A172 (cell line): ENCODE measurements around the gene GPC3. TPM values are rescaled to one million over a fixed set of nuclear protein-coding genes. Genes with fewer than 3 reads are reported as not detected.

Experiments used
- DNase-seq: peaks from one replicate; pipeline ENCODE4 v3.0.0-alpha.2; 2015; ENCODE audit warnings: low spot score
- total RNA-seq: library from RNA; depleted of rRNA; stranded (reverse); fragments of >200 nt; shearing (Covaris generic); gene quantifications from 2 replicates; pipeline ENCODE4 v1.2.3, GENCODE V29; 2014

The GPC3 gene
- total RNA-seq, 1 experiment from 2014 or later: not detected

- DNase-seq: no peak
Measured at GRCh38 chrX:133968109-133968508, 17.3 kb downstream of the GPC3 start.

DNA sequence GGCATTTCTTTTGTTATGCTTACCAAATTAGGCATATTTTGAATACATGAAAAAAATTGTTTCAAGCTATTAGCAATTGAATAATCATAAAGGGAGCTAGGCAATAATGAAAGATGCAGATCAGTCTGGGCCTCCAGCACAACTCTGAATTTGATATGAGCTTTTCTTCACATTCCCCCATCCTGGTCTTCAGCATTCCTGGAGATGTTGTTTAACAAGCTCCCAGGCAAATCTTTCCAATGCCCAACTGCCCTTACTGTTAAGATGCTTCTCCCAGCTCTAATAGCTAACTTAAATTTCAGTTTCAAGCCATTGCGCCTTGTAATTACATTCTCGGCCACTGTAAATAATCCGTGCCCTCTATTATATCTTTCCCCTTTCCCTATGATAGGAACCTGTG is 19.2 kb downstream of the GPC3 start:
- no peak for DNase-seq

- no peak for DNase-seq
Measured at GRCh38 chrX:133965321-133965720, 20.1 kb downstream of the GPC3 start.

- no peak for DNase-seq
Measured at GRCh38 chrX:133961046-133961445, 24.3 kb downstream of the GPC3 start.

- DNase-seq: no peak
Measured at GRCh38 chrX:133959972-133960371, 25.4 kb downstream of the GPC3 start.

DNA sequence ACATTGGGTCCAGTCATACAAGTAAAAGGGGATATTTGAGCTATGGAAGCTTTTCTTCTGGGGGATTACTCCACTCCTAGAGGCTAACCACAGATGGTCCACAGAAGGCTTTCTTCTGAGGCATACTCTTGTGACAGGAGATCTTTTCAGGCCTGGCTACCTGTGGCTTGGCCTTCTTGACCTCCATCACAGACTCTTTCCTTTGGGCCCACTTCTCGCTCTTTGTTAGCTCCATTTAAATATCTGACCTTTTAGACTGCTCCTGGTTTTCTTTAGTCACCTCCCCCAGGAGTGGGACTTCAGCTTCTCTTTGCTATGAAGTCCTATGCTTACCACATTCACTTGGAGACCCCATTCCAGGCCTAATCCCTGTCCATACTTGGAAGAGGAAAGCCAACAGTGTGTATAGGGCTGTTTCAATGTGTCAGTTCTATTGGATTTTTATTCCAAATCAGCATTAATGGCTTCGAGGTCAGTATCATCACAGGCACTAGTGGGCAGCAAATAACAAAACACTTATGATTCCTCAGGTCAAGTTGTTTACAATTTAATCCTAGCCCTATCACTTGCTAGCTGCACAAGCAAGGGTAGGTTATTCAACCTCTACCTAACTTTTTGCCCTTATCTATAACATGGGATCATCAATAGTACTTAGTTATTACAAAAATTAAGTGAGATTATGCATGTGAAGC is 26.3 kb downstream of the GPC3 start:
- no peak for DNase-seq

DNA sequence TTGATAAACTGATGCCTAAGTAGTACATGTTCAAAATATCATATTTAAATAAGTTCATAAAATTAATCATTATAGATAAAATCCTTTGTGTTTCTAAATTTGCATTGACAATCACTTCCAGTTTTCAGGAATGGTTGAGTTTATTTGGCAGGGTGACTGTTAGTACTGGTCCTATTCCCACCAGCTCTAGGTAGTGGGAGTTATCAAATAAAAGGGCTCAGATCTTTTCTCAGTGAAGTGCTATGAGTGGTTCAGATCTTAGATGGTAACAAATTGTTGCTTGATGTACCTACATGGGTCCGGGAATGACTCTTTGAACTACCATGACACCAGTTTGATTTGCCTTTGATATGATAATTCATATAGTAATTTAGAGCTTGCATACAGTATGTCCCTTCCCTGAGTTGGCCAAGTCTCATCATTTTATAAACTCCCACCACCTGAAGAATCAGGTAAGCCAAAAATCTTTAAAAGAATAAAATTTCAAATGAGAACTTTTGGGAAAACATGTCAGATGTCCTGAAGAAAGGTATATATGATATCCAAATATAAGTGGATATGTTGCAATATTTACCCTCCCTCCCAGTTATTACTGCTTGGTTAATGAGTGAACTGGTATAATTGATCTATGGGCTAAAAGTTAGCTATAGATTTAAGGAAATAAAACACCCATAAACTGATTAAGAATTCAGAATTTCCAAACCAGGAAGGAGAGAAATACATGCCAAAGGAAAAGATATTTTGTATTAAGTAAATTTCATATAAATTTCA is 28.6 kb downstream of the GPC3 start:
- no peak for DNase-seq

DNA sequence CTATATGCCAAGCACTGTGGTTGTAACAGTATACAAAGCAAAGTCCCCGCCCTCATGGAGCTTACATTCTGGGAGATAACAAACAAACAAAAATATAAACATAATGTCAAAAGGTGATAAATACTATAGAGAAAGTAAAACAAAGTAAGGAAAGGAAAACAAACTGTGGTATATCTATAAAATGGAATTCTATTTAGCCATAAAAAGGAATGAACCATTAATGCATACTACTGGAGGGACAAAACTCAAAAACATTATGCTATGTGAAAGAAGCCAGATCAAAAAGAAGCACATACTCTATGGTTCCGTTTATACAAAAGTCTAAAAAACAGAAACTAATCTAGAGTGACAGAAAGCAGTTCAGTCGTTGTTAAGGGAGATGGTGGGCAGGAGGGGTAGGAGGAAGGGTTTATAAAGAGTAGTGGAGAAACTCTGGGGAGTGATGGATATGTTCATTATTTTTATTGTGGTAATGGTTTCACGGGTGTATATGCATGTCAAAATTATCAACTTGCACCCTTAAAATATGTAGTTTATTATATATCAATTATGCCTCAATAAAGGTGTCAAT is 31.5 kb downstream of the GPC3 start:
- no peak for DNase-seq

DNA sequence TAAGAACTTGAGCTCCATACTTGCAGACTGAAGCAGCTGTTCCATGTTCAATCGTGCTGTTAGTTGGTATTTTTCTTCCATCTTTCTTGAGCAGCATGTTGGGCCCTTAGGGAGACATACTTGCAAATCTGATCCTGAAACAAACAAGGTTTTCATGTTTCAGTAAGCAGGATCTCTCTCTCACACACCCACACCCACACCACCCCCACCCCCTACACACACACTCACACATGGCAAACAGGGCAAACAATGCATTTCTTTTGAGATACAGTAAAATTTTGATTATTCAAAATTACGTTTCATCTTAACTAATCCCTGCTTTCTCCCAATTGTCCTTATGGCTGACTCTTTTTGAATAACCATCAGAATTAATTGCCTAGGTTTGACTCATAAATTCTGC is 32.3 kb downstream of the GPC3 start:
- DNase-seq: no peak

DNA sequence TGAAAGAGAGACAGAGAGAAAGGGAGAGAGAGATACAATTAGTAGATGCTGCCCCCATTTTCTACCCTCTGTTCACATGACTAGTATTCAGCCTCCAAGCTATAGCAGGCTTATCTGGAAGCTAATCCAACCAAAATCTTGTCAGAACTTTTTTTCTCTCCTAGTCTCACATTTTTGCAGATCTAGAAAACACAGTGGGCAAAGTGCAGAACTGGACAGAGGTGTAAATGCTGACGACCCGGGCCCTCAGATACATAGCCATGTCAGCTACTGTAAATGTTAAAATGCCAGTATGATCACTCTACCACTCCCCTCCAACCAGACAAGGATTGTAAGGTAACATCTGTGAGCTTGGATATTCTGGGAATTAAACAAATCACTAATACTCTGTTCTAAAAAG is 34.3 kb downstream of the GPC3 start:
- DNase-seq: no peak

GRCh38 chrX:133950214-133950613 is 35.2 kb downstream of the GPC3 start:
- DNase-seq: no peak

GRCh38 chrX:133948895-133949294 is 36.5 kb downstream of the GPC3 start:
- no peak for DNase-seq

- DNase-seq: no peak
Measured at GRCh38 chrX:133947996-133948395, 37.4 kb downstream of the GPC3 start.

DNA sequence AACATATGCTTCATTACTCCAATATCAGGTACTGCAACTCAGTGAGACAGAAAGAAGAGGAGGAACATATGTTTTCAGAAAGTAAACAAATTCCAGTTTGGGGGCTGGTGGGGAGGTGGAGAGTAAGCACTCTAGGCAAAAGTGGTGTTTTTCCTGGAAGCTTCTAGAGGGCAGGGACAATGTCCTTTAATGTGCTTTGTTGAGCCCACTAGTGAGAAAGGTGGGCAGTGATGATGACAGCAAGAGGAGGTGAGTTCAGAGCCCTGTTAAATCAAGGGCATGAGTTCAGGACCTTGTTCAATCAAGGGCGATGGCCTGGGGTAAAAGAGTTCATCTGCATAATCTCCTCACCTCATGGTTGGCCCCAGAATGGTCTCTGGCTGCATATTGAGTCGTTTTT is 38.4 kb downstream of the GPC3 start:
- DNase-seq: no peak

- DNase-seq: no peak
Measured at GRCh38 chrX:133943507-133943906, 41.9 kb downstream of the GPC3 start.

DNA sequence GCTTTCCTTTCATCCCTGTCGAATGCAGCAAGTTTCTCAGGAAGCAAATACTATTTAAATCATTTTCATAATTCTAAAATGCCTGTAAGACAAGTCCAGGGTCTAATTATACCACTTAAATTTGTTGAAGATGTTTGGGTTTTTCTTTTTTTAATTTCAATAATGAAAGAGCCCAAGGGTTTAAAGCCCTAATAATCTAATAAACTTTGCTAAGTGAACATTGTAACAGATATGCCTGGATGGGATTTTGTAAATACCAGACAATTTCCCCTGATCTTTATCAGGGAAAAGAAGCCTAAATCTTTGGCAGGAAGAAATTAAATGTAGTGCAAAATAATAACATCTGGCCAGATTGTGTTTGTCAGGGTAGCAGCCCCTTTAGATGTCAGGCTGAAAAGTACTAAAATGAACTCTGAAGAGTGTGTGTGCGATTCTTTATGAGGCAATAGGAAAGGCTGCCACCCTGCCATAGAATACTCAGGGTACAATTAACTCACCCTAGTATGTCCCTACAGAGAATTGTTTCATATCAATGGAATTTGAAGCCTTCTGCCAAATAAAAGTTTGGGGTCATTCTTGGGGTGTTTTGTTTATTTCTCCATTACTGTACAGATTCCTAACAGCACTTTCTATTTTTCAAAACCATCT is 45.6 kb downstream of the GPC3 start:
- no peak for DNase-seq

DNA sequence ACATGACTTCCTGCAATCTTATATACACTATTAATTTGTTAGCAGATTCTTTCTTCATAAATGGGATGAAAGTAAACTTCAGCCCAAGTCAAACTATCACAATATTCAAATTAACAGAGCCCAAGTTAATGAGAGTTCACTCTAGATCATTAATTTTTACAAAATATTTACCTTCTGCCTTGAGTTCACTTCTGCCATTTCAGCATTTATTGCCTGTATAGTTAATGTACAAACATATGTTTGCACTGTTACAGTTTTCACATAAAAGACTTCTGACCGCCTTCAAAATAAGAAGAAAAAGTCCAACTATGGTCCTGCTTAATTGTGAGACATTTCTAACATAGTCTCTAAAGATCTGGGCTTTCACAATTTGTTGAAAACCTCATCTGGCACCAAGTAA is 46.9 kb downstream of the GPC3 start:
- no peak for DNase-seq

DNA sequence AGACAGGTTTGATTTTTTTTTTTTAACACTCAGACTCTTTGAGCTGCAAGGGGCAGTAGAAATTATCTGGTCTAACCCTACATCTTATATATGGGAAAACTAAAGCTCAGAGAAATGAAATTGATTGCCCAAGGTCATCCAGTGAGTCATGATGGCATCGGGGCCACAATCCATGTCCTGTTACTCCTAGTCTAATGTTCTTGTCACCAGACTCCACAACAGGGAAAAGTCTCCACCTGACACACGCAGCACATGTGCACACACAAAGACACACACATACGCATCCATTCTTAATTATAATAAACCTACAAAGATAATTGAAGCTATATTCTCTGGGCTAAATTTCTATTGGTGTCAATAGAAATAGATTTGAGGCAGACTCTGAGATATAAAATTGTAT is 48.4 kb downstream of the GPC3 start:
- DNase-seq: no peak

GRCh38 chrX:133935076-133935475 is 50.3 kb downstream of the GPC3 start:
- no peak for DNase-seq

DNA sequence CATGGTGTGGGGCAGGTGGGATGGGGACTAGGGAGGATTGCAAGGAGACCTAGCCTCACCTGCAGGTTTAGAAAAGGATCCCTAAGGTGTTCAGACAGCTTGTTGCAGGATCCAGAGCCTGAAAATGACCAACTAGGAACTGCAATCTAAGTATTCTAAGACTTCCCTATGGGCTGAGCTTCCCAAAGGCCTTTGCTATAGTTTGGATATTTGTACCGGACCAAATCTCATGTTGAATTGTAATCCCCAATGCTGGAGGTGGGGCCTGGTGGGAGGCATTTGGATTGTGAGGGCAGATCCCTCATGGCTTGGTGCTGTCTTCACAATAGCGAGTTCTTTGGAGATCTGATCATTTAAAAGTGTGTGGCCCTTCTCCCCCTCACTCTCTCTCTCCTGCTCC is 52.1 kb downstream of the GPC3 start:
- no peak for DNase-seq

GRCh38 chrX:133929836-133930464 is 55.4 kb downstream of the GPC3 start:
- no peak for DNase-seq

- DNase-seq: no peak
Measured at GRCh38 chrX:133928365-133928764, 57.0 kb downstream of the GPC3 start.
